ENCODE measurements around the gene CALCR. TPM values are rescaled to one million over a fixed set of nuclear protein-coding genes. Genes with fewer than 3 reads are reported as not detected.
A peak's percentile ranks its signal among the peaks of the same experiment; 100 is the strongest.

CALCR gene
- under 1 TPM; 0.12 to 0.20 TPM for total RNA-seq
- polyA plus RNA-seq: under 1 TPM; 0.04 to 0.06 TPM
- long read RNA-seq, donor 1: 0 reads
- long read RNA-seq, donor 2: 0 reads
- long read RNA-seq, donor 3: 0 reads
- long read RNA-seq, donor 4: 0 reads
- long read RNA-seq, donor 5: 0 reads

GRCh38 chr7:93574646-93575554 lies at the start of gene CALCR:
CALCR (minus strand) TSS chr7:93574724; CDS start chr7:93486981, 87,743 bp downstream.
- DNase-seq: peak in 2 of 3 donors; percentile 15 to 17
- Histone ChIP-seq H3K36me3 (ENCODE audit: control insufficient read depth in 4 of 4, insufficient read depth in 4 of 4, low read length in 4 of 4) (no peaks in the 10 kb centered on the region), H3K4me3 (no peak within 1 kb of the TSS), H3K27ac (ENCODE audit: low read depth in 1 of 2, low read length in 1 of 2) (no peak within 1 kb of the TSS), H3K27me3 (ENCODE audit: control insufficient read depth in 3 of 3, insufficient read depth in 3 of 3, low read length in 2 of 3) (peaks cover 16 to 53% (median 38%) of the 10 kb centered on the region in 3 donors), H3K4me1 (ENCODE audit: control insufficient read depth in 5 of 5, insufficient read depth in 5 of 5, low read length in 5 of 5) (peaks cover 0 to 10% (median 0%) of the 10 kb centered on the region in 5 donors), H3K9me3 (ENCODE audit: control insufficient read depth in 4 of 4, insufficient read depth in 3 of 4, low read length in 3 of 4) (peaks cover 0 to 4% (median 0%) of the 10 kb centered on the region in 4 donors), H3K9ac (ENCODE audit: insufficient read depth in 1 of 2, low read length in 2 of 2) (no peak within 1 kb of the TSS)
- TF ChIP-seq CTCF (IDR thresholded peaks at IDR 0.05; ENCODE audit: control extremely low read depth, extremely low read depth): no peak
- 1% methylated on average over 44 to 46 of the region's 46 CpGs for WGBS, 2 donors
- no peak for ATAC-seq (ENCODE audit: insufficient read depth, low FRiP score)

GRCh38 chr7:93623816-93624215 lies 49.3 kb upstream of the CALCR start:
- no peaks in the 10 kb centered on the region for H3K27me3 ChIP-seq (ENCODE audit: control insufficient read depth in 3 of 3, insufficient read depth in 3 of 3, low read length in 2 of 3)
- H3K4me3 ChIP-seq: no peak overlapping the region
- WGBS, 2 donors: 93 to 94% methylated on average over 1 of the region's 1 CpG
- no peak for DNase-seq
- H3K9me3 ChIP-seq (ENCODE audit: control insufficient read depth in 4 of 4, insufficient read depth in 3 of 4, low read length in 3 of 4): no peaks in the 10 kb centered on the region
- ATAC-seq (ENCODE audit: insufficient read depth, low FRiP score): no peak
- no peaks in the 10 kb centered on the region for H3K36me3 ChIP-seq (ENCODE audit: control insufficient read depth in 4 of 4, insufficient read depth in 4 of 4, low read length in 4 of 4)
- H3K9ac ChIP-seq (ENCODE audit: insufficient read depth in 1 of 2, low read length in 2 of 2): no peak overlapping the region
- no peaks in the 10 kb centered on the region for H3K4me1 ChIP-seq (ENCODE audit: control insufficient read depth in 5 of 5, insufficient read depth in 5 of 5, low read length in 5 of 5)
- H3K27ac ChIP-seq (ENCODE audit: low read depth in 1 of 2, low read length in 1 of 2): no peak overlapping the region
- TF ChIP-seq CTCF (IDR thresholded peaks at IDR 0.05; ENCODE audit: control extremely low read depth, extremely low read depth): no peak

- no peak for TF ChIP-seq CTCF (IDR thresholded peaks at IDR 0.05; ENCODE audit: control extremely low read depth, extremely low read depth)
- Histone ChIP-seq H3K36me3 (ENCODE audit: control insufficient read depth in 4 of 4, insufficient read depth in 4 of 4, low read length in 4 of 4) (no peaks in the 10 kb centered on the region), H3K4me1 (ENCODE audit: control insufficient read depth in 5 of 5, insufficient read depth in 5 of 5, low read length in 5 of 5) (no peaks in the 10 kb centered on the region), H3K4me3 (no peak overlapping the region), H3K27me3 (ENCODE audit: control insufficient read depth in 3 of 3, insufficient read depth in 3 of 3, low read length in 2 of 3) (no peaks in the 10 kb centered on the region), H3K9me3 (ENCODE audit: control insufficient read depth in 4 of 4, insufficient read depth in 3 of 4, low read length in 3 of 4) (no peaks in the 10 kb centered on the region), H3K9ac (ENCODE audit: insufficient read depth in 1 of 2, low read length in 2 of 2) (no peak overlapping the region), H3K27ac (ENCODE audit: low read depth in 1 of 2, low read length in 1 of 2) (no peak overlapping the region)
- DNase-seq (peak in 1 of 3 donors; percentile 6), ATAC-seq (ENCODE audit: insufficient read depth, low FRiP score) (no peak)
- WGBS, 2 donors: 63 to 75% methylated on average over 13 of the region's 13 CpGs
These were observed 47.8 kb upstream of the CALCR start for GRCh38 chr7:93622036-93623033.

Data from lung (tissue), 16 donors.